Left renal pelvis (tissue), 4 donors: ENCODE measurements around the gene CYP8B1. TPM values are rescaled to one million over a fixed set of nuclear protein-coding genes. Genes with fewer than 3 reads are reported as not detected.
"Not testable (repeated sequence)": the region's sequence is repeated elsewhere in the genome, so short reads cannot be mapped to it uniquely, and the experiment has no call there.

Source experiments
- DNase-seq, 4 donors: peaks; one replicate each; pipeline ENCODE4 v3.0.0-alpha.2; 2013; ENCODE audit warnings: low read depth in 4 of 4, low spot score in 3 of 4
- polyA plus RNA-seq, 4 donors: library from polyadenylated mRNA; unstranded; fragments of 120-200 nt; gene quantifications; one replicate each; pipeline ENCODE4 v1.2.1, GENCODE V29; 2013; ENCODE audit not compliant: insufficient read length in 4 of 4

CYP8B1 gene
- polyA plus RNA-seq, 4 donors, result 0.23 to 1.1 (median 0.74) TPM

- DNase-seq, result no peak
Observed at GRCh38 chr3:42887084-42887483, 11.4 kb upstream of the CYP8B1 start.

- DNase-seq, result no peak
Observed at GRCh38 chr3:42886294-42886822, 10.7 kb upstream of the CYP8B1 start.

DNA sequence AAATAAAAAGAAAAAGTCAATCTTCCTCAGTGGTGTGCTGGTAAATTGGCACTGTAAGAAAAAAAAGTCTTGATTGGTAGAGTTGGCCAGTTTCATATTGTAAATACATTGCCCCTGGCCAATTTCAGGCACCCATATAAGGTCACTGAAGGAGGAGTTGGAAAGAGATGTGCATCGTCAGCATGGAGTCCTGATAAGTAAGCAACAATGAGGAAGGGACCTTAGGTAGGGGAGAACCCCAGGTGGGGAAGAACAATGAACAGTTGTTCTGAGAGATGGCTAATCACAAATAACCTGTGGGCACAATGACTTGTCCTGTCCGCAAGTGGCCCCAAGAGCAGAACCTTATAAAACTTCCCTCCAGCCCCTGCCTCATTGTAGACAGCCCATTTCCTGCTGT lies 8.6 kb upstream of the CYP8B1 start:
- DNase-seq, result no peak

DNA sequence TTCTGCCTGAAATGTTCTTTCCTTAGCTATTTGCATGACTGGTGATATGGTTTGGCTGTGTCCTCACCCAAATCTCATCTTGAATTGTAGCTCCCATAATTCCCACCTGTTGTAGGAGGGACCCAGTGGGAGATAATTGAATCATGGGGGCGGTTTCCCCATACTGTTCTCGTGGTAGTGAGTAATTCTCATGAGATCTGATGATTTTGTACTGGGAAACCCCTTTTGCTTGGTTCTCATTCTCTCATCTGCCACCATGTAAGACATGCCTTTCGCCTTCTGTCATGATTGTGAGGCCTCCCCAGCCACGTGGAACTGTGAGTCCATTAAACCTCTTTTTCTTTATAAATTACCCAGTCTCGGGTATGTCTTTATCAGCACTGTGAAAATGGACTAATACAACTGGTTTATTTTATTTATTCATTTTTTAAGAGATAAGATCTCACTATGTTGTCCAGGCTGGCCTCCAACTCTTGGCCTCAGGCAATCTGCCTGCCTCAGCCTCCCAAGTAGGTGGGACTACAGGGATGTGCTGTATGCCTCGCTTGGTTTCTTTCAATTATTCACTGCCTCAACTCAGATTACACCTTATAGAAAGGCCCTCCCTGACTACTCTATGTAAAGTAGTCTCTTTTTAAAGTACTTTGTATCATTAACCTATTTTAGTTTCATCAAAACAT lies 7.7 kb upstream of the CYP8B1 start:
- DNase-seq, result not testable (repeated sequence)

DNA sequence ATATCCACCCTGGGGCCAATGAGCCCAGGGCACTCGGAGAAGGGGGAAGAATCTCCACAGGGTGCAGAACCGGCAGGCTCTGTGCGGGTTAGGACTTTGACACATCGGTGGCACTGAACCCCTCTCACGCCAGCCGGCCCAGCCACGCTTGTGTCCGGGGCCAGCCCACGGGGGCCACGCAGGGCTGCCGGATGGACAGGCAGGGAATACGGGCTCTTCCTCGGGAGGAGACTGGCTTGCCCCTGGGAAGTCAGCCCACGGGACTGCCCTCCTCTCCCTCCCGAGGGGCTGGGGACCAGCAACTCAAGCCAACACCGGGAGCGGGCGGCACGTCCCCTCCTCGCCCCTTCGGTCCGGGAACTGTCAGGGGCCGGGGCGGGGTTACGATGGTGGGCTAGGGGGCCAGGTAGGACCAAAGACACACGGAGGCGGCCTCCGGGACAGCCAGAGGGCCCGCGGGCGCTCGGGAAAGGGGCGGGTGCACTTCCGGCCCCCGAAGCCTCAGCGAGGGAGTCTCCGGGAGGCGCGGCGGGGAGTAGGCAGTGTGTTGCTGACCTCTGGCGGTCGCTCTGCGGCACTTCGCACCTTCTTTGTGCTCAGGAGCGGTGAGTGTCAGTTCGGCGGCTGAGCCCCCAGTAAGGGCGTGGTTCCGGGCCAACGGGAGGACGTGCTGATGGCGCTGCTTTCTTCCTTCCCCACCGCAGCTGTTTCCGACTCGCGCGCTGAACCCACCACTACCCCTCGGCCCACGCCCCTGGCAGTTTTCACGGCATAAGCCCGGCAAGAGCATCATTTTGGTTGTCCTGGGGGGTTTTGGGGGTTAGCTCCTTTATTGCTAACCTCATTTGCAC lies 5.1 kb upstream of the CYP8B1 start:
- DNase-seq, result peak; percentile 52 to 65 (median 60)

- DNase-seq, result no peak
Observed at GRCh38 chr3:42880183-42880582, 4.5 kb upstream of the CYP8B1 start.

- no peak for DNase-seq
Observed at GRCh38 chr3:42877881-42878280, 2.2 kb upstream of the CYP8B1 start.

DNA sequence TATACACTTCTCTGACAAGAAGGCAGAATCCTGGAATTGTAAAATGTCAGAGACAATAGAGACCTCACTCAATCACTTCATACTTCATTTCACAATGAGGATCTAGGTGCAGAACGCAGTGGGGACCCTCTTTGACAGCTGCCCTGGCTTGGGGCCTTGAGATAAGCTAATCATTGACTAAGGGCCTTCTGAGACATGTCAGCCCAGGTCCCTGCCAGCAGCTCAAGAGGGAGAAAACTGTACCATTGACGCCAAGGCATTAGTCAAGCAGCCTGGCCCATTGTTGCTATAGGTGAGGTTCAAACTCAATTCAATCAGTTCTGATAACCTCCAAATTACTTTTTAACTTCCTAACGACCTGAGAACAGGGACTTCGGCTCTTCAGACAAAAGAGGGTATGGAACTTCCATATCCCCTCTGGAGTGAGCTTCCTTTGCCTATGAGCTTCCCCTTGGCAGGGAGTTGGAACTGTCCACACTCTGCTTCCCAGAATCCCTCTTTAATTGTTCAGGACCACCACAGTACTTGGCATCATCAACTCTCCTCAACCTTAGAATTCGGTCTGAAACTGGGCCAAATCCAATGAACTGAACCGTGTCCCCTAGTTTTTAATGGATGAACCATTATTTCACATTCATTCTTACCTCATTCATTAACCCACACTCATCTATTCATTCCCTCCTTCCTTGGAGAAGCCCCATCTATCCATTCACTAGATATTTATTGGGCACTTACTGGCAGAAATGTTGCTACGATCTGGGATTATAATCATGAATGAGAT lies 1.5 kb upstream of the CYP8B1 start:
- no peak for DNase-seq

DNA sequence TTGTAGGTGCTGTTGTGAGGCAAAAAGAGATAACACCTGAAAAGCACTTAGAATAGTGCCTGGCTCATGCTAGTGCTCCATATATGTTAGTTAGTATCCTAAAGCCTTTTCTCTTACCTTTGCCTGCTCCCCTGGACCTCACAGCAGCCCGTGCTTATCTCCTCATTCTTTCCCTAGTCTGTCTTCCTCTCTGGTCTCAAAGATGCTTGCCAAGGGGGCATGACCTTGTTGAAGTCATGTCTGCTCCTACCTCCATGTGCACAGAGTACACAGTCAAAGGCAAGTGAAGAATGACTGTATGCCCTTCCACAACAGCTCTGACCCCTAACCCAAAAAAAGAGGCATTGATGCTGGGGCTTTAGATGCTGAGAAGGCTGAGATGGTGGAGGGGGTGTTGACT lies 722 bp upstream of the CYP8B1 start:
- no peak for DNase-seq

- no peak for DNase-seq
Observed at GRCh38 chr3:42874749-42875148, 930 bp downstream of the CYP8B1 start.

DNA sequence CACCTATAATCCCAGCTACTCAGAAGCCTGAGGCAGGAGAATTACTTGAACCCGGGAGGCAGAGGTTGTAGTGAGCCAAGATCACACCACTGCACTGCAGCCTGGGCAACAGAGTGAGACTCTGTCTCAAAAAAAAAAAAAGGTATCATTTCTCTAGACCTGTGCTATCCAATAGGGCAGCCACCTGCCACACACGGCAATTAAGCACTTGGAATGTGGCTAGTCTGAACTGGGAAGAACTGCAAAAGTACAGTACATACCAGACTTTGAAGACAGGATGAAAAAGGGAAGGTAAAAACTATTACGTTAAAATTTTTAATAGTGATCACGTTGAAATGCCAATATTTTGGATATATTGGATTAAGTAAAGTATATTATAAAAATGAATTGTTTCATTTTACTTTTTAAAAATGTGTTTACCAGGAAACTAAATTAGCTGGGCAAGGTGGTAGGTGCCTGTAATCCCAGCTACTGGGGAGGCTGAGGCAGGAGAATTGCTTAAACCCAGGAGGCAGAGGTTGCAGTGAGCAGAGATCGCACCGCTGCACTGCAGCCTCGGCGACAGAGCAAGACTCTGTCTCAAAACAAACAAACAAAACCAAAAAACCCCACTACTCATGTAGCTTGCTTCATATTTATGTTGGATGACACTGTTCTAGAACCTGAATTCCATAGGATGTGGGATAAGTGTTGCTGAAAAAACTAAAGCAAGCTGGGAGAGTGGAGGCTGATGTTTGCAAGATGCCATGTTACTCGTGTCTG lies 2.3 kb downstream of the CYP8B1 start:
- no peak for DNase-seq

DNA sequence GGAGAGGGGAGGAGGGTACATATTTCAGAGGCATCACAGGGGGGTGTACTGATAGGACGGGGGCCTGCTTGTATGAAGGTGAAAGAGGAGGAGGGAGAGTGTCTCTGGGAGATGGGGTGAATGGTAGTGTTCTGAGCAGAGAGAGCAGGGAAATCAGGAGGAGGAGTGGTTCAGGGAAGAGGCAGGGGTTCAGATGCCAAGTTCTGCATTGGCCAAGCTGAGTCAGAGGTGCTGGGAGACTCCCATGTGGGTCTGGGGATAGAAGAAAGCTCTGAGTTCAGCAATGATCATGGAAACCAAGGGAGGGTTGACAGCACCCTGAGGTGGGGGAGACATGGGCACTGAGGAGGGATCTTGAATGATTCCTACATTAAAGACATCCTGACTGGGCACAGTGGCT lies 3.0 kb downstream of the CYP8B1 start:
- DNase-seq, result no peak

DNA sequence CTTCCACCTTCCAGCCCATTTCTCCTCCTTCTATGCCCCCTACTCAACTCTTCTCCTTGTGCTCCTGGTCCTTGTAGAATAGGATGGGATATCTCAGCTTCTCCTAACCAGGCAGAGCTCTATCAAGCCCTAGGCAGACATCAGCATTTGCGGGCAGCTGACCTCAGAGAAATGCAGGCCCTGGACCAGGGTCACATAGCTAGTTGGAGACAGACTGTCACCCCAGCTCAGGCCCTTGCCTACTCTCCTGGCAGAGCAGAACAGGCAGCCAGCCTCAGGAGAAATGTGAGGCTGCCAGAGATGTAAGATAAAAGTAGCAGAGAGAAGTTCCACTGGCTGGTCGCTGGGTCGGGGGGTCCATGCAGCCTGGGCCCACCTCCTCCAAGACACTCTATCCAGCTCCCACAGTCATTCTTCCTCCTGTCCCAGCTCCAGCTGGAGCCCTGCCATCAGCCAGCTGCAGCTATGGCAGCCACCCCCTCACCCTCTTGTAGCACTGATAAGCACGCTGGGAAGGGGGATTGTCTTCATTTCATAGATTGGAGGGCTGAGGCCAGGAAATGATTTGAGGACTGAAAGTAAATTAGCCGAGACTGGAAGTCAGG lies 4.0 kb downstream of the CYP8B1 start:
- no peak for DNase-seq

DNA sequence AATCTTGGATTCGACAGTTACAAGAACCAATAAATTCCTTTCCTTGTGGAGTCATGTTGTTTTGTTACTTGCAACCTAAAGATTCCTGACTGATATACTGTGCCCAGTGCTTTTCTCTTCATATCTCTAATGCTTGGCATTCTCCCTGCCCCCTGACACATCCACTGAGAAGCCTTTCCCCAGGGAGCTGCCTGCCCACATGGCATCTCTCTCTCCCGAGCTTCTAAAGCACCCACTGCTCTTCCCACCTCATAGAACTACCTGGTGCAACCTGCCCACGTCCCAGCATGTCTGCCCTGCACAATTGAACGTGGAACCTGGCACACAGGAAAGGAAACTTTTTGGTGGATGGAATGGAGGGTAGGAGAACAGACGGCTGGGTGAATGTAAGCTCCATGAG lies 6.8 kb downstream of the CYP8B1 start:
- DNase-seq, result no peak

DNA sequence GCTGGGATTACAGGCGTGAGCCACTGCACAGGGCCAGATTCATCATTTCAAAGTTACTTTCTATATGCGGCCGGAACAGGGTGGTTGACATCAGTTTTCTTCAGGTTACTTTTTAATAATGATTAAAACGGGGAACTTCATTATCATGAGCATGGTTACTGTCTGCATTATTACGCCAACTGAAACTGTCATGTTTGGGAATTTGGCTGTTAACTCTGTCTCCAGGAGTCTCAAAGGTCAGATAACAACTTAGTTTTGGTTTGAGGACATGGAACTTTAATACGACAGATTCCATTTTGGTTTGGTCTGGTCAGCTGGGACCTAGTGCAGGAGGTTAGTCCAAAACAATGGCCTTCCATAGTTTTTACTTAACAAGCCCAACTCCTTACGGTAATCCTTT lies 8.5 kb downstream of the CYP8B1 start:
- no peak for DNase-seq

DNA sequence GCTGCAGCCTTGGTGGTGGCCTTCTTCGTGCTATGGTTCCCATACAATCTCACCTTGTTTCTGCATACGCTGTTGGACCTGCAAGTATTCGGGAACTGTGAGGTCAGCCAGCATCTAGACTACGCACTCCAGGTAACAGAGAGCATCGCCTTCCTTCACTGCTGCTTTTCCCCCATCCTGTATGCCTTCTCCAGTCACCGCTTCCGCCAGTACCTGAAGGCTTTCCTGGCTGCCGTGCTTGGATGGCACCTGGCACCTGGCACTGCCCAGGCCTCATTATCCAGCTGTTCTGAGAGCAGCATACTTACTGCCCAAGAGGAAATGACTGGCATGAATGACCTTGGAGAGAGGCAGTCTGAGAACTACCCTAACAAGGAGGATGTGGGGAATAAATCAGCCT lies 10.4 kb downstream of the CYP8B1 start:
- DNase-seq, result no peak

- no peak for DNase-seq
Observed at GRCh38 chr3:42864321-42864950, 11.2 kb downstream of the CYP8B1 start.

DNA sequence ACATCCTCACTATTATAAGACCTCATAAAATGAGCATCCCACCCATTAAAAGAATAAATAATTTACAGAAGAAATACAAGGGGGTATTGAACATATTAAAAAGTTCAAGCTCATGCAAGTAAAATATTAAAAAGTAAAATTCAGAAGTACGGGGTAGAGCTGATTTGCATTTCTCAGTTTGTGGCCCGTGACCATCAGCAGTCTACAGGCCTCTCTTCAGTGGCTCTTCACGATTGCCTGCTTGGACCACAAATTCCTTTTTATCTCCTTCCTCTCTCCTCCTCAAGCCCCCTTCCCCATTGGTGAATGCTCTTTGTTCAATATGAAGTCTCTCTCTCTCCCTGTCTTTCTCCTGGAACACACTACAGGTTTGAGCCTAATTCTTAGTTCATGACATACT lies 19.1 kb downstream of the CYP8B1 start:
- no peak for DNase-seq

GRCh38 chr3:42855547-42856380 lies 19.9 kb downstream of the CYP8B1 start:
- no peak for DNase-seq
